EH (cell line): Measurements from ENCODE around the gene SPAM1.
"Not testable (repeated sequence)": the region's sequence is repeated elsewhere in the genome, so short reads cannot be mapped to it uniquely, and the experiment has no call there.

Experiments used
- DNase-seq: peaks from one replicate; pipeline ENCODE4 v3.0.0-alpha.2; 2015; ENCODE audit warnings: low read depth

Gene SPAM1

GRCh38 chr7:123924941-123925340 lies at the start of gene SPAM1:
Gene SPAM1 (plus strand): TSS chr7:123925241. CDS start chr7:123953571, 28,330 bp downstream.
- DNase-seq, result no peak

GRCh38 chr7:123876557-123877256 lies 48.3 kb upstream of the SPAM1 start:
- DNase-seq, result no peak

- no peak for DNase-seq
Measured at GRCh38 chr7:123879628-123880027, 45.4 kb upstream of the SPAM1 start.

- DNase-seq, result no peak
Measured at GRCh38 chr7:123881300-123881699, 43.7 kb upstream of the SPAM1 start.

GRCh38 chr7:123883154-123883553 lies 41.9 kb upstream of the SPAM1 start:
- DNase-seq, result no peak

GRCh38 chr7:123888192-123888591 lies 36.8 kb upstream of the SPAM1 start:
- no peak for DNase-seq

GRCh38 chr7:123894753-123895152 lies 30.3 kb upstream of the SPAM1 start:
- DNase-seq, result not testable (repeated sequence)

- no peak for DNase-seq
Measured at GRCh38 chr7:123901101-123901500, 23.9 kb upstream of the SPAM1 start.

GRCh38 chr7:123905714-123906113 lies 19.3 kb upstream of the SPAM1 start:
- DNase-seq, result no peak

GRCh38 chr7:123916240-123916724 lies 8.8 kb upstream of the SPAM1 start:
- peak; percentile 0 for DNase-seq

GRCh38 chr7:123917878-123918277 lies 7.2 kb upstream of the SPAM1 start:
- DNase-seq, result no peak

- DNase-seq, result no peak
Measured at GRCh38 chr7:123918309-123918708, 6.7 kb upstream of the SPAM1 start.

GRCh38 chr7:123923599-123923998 lies 1.4 kb upstream of the SPAM1 start:
- no peak for DNase-seq

GRCh38 chr7:123929107-123929506 lies 4.1 kb downstream of the SPAM1 start:
- no peak for DNase-seq

- DNase-seq, result no peak
Measured at GRCh38 chr7:123929655-123930054, 4.6 kb downstream of the SPAM1 start.

GRCh38 chr7:123935436-123936381 lies 10.7 kb downstream of the SPAM1 start:
- DNase-seq, result no peak

GRCh38 chr7:123936388-123936787 lies 11.3 kb downstream of the SPAM1 start:
- no peak for DNase-seq

- no peak for DNase-seq
Measured at GRCh38 chr7:123939784-123940183, 14.7 kb downstream of the SPAM1 start.

- no peak for DNase-seq
Measured at GRCh38 chr7:123941391-123942180, 16.5 kb downstream of the SPAM1 start.

- no peak for DNase-seq
Measured at GRCh38 chr7:123944395-123944794, 19.4 kb downstream of the SPAM1 start.

- no peak for DNase-seq
Measured at GRCh38 chr7:123945938-123946337, 20.9 kb downstream of the SPAM1 start.

GRCh38 chr7:123948136-123948535 lies 23.1 kb downstream of the SPAM1 start:
- DNase-seq, result no peak
